HCEC 1CT (cell line): Measurements from ENCODE around the gene NRM.
"Not testable (repeated sequence)": the region's sequence is repeated elsewhere in the genome, so short reads cannot be mapped to it uniquely, and the experiment has no call there.

ENCODE experiments used
- DNase-seq: peaks from one replicate; pipeline ENCODE4 v3.0.0-alpha.2; 2017

The NRM gene

DNA sequence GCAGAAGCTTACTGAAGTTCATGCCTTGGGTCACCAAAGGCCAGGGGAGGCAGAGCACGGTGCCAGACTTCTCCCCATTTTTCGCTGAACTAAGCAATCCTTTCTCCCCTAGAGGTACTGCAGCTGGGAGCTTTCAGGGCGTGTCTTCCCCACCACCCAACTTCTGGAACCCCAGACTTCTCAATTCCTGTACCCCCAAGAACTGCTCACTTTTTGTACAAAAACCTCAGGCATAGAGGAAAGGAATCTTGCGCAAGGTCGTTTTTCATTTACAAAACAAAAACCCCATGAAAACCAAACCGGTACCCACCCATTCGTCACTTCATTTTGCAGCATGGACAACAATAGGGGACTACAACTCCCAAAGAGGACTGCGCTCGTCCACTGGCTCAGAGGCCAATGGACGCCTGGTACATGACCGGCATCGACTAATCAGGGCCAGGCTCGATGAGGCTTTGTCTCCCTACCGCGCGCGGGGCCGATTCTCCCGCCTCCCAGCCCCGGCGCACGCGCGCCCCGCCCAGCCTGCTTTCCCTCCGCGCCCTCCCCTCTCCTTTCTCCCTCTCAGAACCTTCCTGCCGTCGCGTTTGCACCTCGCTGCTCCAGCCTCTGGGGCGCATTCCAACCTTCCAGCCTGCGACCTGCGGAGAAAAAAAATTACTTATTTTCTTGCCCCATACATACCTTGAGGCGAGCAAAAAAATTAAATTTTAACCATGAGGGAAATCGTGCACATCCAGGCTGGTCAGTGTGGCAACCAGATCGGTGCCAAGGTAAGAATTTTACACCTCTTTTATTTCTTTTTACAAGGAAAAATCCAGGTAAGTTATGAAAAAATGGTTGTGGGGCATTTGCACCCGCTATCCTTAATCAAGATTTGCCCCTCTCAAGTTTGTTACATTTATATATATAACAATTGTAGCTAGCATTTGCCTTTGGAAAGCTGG, 29.3 kb upstream of the NRM start, which contains the start of gene TUBB:
TUBB (plus strand) TSS at position 562 of the 947 bp plus-strand sequence; CDS start at position 717, 155 bp downstream.
- DNase-seq, result peak; percentile 99

GRCh38 chr6:30719356-30719755, 28.6 kb upstream of the NRM start:
- DNase-seq, result no peak

- not testable (repeated sequence) for DNase-seq
Measured at GRCh38 chr6:30717845-30718720, 27.3 kb upstream of the NRM start.

DNA sequence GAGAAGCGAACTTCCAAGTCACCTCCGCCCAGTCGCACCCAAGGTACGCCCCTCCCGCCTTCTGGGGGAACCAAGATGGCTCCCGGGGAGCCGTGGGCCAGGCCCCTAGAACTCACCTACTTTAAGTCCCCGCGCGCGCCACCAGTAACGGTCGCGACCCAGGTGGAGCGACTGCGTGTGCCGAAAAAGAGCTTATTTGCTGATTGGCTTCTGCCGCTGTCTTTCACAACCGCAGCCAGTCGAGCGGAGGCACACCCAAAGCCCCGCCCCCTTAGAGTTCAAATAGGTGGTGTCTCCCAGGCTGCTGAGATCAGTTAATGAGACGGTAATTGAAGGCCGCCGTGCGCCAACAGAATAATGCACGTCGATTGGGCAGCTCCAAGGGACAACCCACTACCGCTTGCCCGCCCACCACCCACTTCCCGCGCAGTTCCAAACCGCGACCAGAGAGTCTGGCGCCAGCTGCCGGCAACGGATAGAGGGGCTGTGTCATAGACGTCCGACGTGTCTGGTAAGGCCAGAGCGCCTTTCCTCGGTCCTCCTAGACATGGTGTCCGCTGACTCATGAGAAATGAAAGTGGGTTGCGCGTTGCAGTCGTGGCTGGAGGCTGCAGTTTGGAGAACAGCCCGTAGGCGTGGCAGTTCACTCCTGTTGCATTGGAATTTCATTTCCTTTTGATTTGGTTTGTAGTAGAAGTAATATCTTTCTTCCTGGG, 26.5 kb upstream of the NRM start, which contains the start of gene MDC1:
MDC1 (minus strand) TSS at position 153 of the 716 bp plus-strand sequence. CDS start 2,106 bp downstream, outside the sequence.
- DNase-seq, result peak; percentile 100

DNA sequence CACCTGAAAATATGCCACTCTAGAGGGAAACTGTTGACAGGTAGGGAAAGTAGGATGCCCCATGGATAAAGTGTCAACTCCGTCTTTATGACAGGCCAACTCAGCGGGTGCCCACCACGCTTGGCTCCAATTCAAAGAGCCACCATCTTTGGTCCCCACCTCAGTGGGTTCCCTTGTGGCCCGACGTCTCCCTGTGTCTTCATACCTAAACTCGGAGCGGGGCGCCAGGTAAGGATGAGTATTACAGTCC, 26.0 kb upstream of the NRM start:
- DNase-seq, result no peak

DNA sequence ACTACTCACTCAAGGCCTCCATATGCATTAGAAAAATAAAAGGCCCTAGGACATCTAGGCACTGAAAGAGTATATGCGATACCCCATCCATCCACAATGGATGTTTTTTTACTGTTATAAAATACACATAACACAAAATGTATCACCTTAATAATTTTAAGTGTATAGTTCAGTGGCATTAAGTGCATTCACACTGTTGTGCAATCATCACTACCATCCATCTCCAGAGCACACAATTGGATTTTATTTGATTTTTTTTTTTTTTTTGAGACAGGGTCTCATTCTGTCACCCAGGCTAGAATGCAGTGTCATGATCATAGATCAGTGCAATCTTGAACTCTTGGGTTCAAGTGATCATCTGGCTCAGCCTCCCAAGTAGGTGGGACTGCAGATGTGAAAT, 23.5 kb upstream of the NRM start:
- DNase-seq, result no peak

DNA sequence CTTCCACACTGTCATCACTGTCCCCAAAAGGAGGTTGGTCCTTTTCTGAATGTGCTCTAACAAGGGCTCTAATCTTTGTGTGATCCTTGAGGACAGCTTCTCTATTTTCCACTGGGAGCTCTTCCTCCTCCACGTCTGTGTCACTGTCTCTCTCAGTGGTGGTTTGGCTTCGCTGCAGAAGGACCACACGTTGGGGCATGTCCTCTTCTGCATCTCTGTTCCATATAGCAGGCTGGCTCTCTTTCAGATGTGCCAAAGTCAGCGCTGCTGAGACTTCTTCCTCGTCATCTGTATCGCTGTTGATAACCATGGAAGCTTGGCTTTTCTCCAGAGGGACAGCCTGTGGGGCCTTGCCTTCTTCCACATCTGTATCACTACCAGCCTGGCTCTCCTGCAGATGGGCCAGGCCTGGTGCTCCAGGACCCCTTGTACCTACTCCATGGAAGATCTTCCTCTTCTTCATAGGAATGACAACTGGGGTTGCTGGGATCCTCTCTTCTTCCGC, 21.7 kb upstream of the NRM start:
- DNase-seq, result no peak

DNA sequence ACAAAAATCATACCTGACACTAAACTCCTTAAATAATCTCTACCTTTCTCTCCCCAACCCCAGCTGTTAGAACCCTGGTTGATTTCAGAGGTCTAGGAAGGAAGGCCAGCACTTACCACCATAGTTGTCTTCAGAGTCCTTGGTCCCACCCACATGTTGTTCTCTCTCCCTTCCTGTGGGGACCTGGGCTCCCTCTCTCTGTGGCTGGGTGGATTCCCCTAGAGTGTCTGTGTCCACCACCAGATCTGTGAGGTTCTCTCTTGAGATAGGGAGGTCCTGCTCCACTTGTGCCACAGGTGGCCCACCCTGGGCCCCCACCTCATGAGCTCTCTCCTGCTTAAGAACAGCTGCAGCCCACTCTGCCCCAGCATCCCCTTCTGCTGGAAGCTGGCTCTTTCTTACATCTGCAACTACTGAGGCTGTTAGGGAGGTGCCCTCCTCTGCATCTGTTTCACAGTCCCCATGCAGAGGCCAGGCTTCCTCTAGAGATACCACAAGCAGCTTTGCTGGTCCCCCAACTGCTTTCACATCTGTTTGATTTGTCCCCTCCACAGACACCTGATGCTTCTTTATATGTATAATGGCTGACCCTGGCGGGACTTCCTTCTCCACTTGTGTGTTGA, 21.1 kb upstream of the NRM start:
- DNase-seq, result no peak

GRCh38 chr6:30709101-30709868, 18.5 kb upstream of the NRM start:
- no peak for DNase-seq

GRCh38 chr6:30707281-30707850, 16.6 kb upstream of the NRM start:
- DNase-seq, result no peak

DNA sequence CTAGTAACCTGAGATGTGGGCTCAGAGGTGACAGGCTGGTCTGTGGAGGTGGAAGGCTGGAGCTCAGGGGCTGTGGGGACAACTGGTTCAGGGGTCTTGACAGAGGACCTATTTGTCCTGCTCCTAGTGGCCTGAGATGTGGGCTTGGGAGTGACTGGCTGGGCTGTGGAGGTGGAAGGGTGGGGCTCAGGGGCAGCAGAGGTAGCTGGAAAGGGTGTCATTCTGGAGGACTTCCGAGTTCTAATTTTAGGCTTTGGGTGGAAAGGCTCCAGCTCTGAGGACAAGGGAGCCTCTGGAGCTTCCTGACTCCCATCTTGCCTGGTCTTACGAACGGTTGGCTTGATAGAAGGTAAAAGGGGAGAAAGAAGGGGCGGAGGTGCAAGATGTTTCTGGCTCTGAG, 14.8 kb upstream of the NRM start:
- no peak for DNase-seq

DNA sequence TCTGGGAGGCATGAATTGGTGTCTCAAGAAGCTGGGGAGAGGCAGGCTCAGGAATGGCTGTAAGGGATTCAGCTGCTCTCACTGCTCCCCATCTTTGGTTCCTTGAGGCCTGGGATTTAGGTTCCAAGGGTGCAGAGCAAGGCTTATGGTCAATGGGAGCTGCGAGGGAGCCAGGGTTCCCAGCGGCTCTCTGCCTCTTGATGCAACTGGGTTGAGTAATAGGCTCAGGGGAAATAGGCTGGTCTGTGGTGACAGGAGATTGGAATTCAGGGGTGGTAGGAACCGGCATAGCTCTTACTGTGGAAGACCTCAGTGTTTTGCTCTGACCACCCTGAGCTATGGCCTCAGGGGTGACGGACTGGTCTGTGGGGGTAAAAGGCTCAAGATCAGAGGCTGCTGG, 13.0 kb upstream of the NRM start:
- no peak for DNase-seq

GRCh38 chr6:30703011-30703410, 12.2 kb upstream of the NRM start:
- no peak for DNase-seq

DNA sequence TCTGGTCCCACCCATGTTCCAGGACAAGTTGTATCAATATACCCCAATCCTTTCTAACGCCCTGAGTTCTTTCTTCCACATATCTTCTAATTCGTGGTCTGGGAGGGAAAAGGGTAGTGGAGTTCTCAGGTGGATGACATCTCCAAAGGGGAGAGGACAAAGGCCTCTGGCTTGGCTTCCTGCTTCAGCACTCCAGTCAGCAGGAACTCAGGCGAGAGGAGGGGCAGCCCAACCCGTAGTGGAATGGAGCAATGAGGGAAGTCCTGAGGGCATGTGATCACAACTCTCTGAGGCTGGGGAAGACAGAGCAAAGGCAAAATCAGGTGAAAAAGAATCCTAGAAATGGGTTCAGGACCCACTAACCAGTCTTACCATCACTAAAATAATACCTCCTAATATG, 9.6 kb upstream of the NRM start:
- no peak for DNase-seq

DNA sequence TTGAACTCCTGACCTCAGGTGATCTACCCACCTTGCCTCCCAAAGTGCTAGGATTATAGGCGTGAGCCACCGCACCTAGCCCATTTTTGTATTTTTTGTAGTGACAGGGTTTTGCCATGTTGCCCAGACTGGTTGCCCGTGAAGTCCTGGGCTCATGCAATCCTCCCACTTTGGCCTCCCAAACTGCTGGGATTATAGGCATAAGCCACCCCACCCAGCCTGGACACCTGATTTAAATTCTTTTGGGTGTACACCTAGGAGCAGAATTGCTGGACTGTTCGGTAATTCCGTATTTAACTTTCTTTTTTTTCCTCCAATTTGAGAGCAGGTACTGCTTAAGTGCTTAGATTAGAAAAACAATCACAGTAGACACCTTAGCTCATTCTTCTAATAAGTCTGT, 5.6 kb upstream of the NRM start:
- no peak for DNase-seq

DNA sequence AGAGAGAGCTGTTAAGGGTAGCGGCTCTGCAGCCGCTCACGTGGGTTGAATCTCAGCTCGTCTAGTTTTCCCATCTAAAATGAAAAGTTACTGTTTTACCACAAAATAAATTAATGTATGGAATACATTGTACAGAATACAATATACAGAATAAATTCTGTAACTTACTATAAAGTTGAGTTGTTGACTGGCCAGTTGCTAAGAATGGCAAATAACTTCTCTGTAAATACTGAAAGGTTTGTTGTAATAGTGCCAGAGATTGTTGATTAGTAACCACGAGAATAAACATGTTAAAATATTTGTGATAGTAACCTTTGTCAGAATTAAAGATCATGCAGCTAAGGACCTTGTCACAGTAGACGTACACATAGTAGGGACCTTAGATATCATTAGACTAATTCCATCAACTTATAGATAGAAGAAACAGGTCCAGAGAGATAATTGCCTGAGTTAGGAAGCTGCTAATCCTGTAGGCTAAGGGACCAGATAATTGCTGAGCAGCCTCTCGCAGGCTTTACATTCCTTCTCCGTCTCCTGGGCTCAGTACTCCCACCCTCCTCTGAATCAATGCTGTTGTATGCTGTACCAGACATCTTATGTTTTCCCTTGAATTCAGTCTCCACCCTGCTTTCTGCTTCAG, 544 bp upstream of the NRM start:
- DNase-seq, result no peak

DNA sequence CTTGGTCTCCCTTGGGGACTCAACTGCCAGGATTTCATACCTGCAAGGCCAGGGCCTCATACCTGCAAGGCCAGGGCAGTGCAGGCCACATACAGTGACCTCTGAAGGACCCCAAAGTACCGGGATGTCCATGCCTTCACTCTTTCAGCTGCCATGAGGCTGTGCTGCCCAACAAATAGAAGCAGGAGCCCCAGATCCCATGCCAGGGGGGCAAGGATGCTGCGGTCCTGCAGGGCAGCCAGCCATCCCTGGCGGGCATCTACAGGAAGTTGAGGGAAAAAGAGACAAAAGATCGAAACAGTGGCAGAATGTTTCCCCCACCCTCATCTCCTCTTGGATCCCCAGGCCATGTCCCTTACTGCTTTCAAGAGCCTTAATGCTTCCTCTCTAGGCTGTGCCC, 799 bp downstream of the NRM start:
- DNase-seq, result no peak

DNA sequence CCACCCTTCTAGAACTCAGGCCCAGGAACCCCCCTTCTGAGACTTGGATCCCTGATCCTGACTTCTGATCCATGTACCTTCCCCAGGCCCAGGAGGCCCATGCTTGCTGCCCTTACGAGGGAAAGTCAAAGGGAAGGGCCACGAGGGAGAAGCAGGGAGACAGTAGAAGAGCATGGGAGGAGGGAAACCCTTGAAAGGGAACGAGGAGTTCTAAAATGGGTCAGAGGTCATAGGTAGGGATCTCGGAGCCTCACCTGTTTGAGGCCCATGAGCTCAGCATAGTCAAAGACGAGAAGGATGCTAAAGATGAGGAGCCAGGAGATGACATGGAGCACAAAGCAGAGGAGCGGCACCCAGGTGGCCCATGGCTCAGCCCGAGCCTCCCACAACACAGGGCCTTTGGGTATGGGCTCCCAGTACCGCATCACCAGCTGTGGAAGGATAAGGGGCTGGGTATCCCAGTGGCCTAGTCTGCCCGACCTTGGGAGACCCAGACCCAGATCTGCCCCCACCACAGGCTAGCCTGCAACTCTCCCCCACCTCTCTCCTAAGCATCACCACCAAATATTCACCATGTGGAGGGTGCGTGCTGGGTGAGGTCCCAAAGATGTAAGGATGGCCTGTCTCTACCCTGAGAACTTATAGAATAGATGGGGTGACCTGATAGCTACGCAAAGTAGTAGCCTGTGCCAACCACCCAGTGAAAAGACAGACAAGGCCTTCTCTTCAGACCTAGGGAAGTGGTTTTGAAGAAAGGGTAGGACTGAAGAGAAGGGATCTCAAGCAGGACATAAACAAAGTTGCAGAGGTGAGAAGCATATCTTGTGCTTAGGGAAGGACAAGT, 1.5 kb downstream of the NRM start:
- no peak for DNase-seq

- DNase-seq, result no peak
Measured at GRCh38 chr6:30688569-30688968, 2.2 kb downstream of the NRM start.
